CD4-positive, alpha-beta T cell treated with Interleukin-15 for 1 hour (primary cell): Measurements from ENCODE around the gene GALK1.
A peak's percentile ranks its signal among the peaks of the same experiment; 100 is the strongest.

ENCODE experiments used
- DNase-seq: peaks from one replicate; pipeline ENCODE4 v3.0.0-alpha.2; 2020

The GALK1 gene

DNA sequence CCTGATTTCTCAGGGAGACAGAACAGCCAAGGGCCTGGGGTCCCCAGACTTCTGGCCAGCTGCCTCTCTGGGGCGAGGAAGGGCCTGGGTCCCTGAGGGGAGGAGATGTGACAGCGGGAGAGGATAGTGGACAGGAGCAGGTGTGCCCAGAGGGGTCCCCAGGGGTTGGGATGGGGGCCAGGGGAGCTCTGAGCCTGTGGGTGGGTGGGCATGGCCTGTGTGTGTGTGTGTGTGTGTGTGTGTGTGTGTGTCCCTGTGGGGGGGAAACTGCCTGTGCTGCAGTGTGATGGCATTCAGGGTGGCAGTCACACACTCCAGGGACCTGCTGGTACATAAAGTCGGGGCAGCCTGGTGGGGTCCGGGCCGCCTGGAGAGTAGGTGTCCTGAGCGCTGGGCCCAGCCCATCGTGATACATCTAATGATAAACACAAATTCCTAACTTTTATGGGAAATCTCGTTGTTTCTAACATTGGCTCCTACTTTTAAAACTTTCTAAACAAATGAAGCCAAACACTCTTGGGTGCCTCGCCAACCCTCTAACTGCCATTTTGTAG is 42.4 kb downstream of the GALK1 start:
- DNase-seq, result no peak

- DNase-seq, result no peak
Observed at GRCh38 chr17:75722076-75722475, 42.9 kb downstream of the GALK1 start.

DNA sequence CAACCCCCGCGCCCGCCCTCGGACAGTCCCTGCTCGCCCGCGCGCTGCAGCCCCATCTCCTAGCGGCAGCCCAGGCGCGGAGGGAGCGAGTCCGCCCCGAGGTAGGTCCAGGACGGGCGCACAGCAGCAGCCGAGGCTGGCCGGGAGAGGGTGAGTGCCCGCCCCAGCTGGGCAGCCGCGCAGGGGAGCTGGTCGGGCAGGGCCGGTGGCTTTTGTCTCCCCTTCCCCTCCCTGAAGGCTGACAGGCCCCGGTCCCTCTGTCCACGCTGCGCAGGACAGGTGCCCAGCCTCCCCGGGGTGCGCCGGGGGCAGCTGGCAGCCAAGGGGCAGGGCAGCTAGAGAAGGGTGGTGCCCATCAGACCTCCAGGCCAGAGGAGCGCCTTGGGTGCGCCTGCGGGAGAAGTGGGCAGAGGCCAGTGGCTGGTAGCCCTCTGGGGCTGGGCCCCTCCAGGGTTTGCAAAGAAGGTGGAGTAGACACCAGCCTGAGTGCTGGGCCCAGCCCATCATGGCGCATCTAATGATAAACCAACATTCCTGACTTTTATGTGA is 43.5 kb downstream of the GALK1 start:
- DNase-seq, result no peak

DNA sequence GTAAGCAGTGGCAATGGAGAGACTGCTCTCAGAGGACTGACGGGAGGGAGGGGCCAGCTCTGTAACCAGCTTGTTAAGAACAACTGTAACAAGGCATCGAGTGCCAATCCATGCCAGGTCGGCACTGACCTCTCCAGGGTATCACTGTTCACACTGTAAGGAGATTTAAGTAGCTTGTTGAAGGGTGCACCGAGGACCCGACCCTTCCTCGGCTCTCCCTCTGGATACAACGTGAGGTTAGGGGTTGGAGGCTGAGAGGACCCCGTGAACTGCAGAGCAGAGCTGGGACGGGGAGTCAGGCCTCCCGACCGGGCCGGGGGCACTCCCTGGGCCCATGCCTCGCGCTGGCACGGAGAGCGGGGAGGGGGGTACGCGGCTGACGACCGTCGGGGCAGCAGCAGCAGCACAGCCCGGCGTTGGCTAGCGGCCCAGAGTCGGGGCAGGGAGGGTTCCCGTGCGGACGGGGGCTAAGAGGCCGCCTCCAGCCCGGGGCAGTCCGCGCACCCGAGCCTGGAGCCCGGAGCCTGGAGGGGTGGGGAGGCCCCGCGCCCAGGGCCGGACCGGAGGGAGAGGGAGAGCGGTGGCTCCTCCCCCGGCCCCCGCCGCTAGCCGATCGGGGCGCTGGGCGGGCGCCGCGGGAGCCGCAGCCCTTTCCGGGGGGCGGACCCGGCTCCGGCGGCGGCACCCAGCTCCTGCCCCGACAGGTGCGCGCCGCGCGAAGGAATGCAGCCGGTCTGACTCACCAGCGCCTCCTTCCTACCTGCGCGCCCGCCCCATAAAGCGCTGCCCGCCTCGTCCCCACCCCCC is 44.1 kb downstream of the GALK1 start, which contains the start of gene ITGB4:
TSS of gene ITGB4 (plus strand) at position 804 of the 807 bp plus-strand sequence. CDS start 3,245 bp downstream, outside the sequence.
- peak; percentile 64 for DNase-seq

GRCh38 chr17:75719732-75720131 is 45.3 kb downstream of the GALK1 start:
- DNase-seq, result no peak

DNA sequence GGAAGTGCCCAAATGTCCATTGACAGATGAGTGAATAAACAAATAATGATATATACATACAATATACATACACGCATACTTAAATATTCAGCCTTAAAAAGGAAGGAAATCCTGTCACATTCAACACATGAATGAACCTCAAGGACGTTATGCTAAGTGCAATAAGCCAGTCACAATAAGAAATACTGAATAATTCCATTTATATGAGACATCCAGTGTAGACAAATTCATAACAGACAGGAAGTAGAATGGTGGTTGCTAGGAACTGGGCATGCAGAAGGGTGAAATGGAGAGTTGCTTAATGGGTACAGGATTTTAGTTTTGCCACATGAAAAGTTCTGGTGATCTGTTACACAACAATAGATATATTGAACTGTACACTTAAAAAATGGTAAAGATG is 52.5 kb downstream of the GALK1 start:
- no peak for DNase-seq
